HEK293 (cell line): ENCODE measurements around the gene SNHG17.
"Not testable (repeated sequence)": the region's sequence is repeated elsewhere in the genome, so short reads cannot be mapped to it uniquely, and the experiment has no call there.

Experiments used
- CTCF ChIA-PET: fragments of 350-600 bp; formaldehyde crosslinking; extraction: SDS; loops from one replicate; lab custom pipeline; 2021; ENCODE audit warnings: antibody characterized with exemption; lab: Yijun Ruan, JAX
- POLR2A ChIA-PET: fragments of 300-600 bp; formaldehyde crosslinking; extraction: SDS; loops from one replicate; lab custom pipeline; 2020; ENCODE audit warnings: antibody characterized with exemption, inconsistent platforms; lab: Yijun Ruan, JAX
- H3K27ac ChIP-seq: fragments of 200-500 bp; sonication (Bioruptor generic); 2 replicates; pipeline ENCODE4 v1.5.1; 2014; ENCODE audit warnings: low read depth, low read length, control low read depth, inconsistent platforms; ENCODE audit errors: extremely low read depth
- H3K36me3 ChIP-seq, 2 experiments: fragments of 200-500 bp in 1 of 2; sonication (Bioruptor generic) in 1 of 2; 1 replicate in 1 of 2; 2 replicates in 1 of 2; pipeline ENCODE4 v1.5.1; 2014 to 2017; ENCODE audit warnings: inconsistent platforms in 2 of 2, low read length in 2 of 2; ENCODE audit not compliant: control insufficient read depth in 2 of 2, insufficient read depth in 1 of 2
- H3K4me1 ChIP-seq: fragments of 200-500 bp; sonication (Bioruptor generic); 2 replicates; pipeline ENCODE4 v1.5.1; 2014; ENCODE audit warnings: mild to moderate bottlenecking, low read length, inconsistent platforms; ENCODE audit not compliant: control insufficient read depth, insufficient read depth
- H3K4me3 ChIP-seq: 2 replicates; pipeline ENCODE4 v1.5.1; 2011; ENCODE audit warnings: low read depth, mild to moderate bottlenecking, control low read depth, low read length, moderate library complexity
- H3K9me3 ChIP-seq: fragments of 200-500 bp; sonication (Bioruptor generic); 2 replicates; pipeline ENCODE4 v1.5.1; 2014; ENCODE audit warnings: low read depth, low read length, inconsistent platforms; ENCODE audit not compliant: control insufficient read depth, insufficient read depth
- ZBTB17 ChIP-seq: fragments of 450-650 bp; formaldehyde crosslinking; IDR thresholded peaks from 2 replicates; pipeline ENCODE4 v1.5.1; 2016; ENCODE audit warnings: missing biosample characterization, missing genetic modification characterization
- ZFP3 ChIP-seq: fragments of 450-650 bp; formaldehyde crosslinking; IDR thresholded peaks from 2 replicates; pipeline ENCODE4 v1.5.1; 2016; ENCODE audit warnings: low read depth, missing biosample characterization, missing genetic modification characterization
- ZFP41 ChIP-seq: fragments of 450-650 bp; formaldehyde crosslinking; IDR thresholded peaks from 2 replicates; pipeline ENCODE4 v1.5.1; 2016; ENCODE audit warnings: missing biosample characterization, missing genetic modification characterization, borderline replicate concordance
- ZNF121 ChIP-seq: fragments of 450-650 bp; formaldehyde crosslinking; IDR thresholded peaks from 2 replicates; pipeline ENCODE4 v1.5.1; 2016; ENCODE audit warnings: missing biosample characterization, missing genetic modification characterization
- ZNF2 ChIP-seq: fragments of 450-650 bp; formaldehyde crosslinking; IDR thresholded peaks from 2 replicates; pipeline ENCODE4 v1.5.1; 2016; ENCODE audit warnings: missing biosample characterization, missing genetic modification characterization
- ZNF302 ChIP-seq: fragments of 450-650 bp; formaldehyde crosslinking; IDR thresholded peaks from 2 replicates; pipeline ENCODE4 v1.5.1; 2016; ENCODE audit warnings: missing biosample characterization, missing genetic modification characterization, low read depth
- ZNF354C ChIP-seq: fragments of 450-650 bp; formaldehyde crosslinking; IDR thresholded peaks from 2 replicates; pipeline ENCODE4 v1.5.1; 2016; ENCODE audit warnings: missing biosample characterization, missing genetic modification characterization, low read depth, borderline replicate concordance
- ZNF600 ChIP-seq: fragments of 450-650 bp; formaldehyde crosslinking; IDR thresholded peaks from 2 replicates; pipeline ENCODE4 v1.5.1; 2016; ENCODE audit warnings: missing biosample characterization, missing genetic modification characterization
- ZNF776 ChIP-seq: fragments of 450-650 bp; formaldehyde crosslinking; IDR thresholded peaks from 2 replicates; pipeline ENCODE4 v1.5.0; 2017; ENCODE audit warnings: missing biosample characterization, missing genetic modification characterization, borderline replicate concordance

Gene SNHG17

DNA sequence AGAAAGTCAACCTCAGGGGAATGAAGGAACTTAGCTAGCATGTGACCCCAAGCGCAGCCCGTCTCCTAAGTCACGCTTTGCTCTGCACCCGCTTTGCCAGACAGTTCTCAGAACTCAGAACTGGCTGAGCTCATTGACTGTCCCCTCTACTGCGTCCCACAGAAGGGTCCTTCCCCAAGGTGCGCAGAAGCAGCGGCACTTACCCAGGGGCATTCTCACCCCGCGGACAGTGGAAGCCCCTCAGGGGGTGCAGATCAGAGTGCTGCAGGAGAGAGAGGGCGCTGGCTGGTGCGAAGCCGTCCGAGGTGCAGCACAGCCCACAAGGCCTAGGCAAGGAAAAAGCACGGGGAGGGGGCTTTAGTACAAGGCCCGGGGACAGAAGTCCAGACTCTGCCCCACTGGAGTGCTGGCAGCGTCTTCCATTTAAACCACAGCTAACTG, 807 bp downstream of the SNHG17 start:
- no peak for TF ChIP-seq ZFP41 (tag by site-specific recombination)
- TF ChIP-seq ZNF600 (tag by site-specific recombination) = peak; percentile 41
- H3K9me3 ChIP-seq = no peaks in the 10 kb centered on the region
- no peaks in the 10 kb centered on the region for H3K4me1 ChIP-seq
- H3K36me3 ChIP-seq = peaks cover 9 to 55% of the 10 kb centered on the region in 2 experiments; a peak in 2 of 3 replicates
- CTCF ChIA-PET = interaction anchor here (1.3 to 5.1 kb wide), 6 partner anchors 10 to 38 kb away, joined by 3 to 64 read pairs (median 13); partner anchors contain the start of gene RALGAPB
- peak overlapping the region; percentile 95 for H3K27ac ChIP-seq
- POLR2A ChIA-PET = interaction anchor here (0.6 to 2.9 kb wide), 8 partner anchors 9 to 51 kb away, joined by 4 to 96 read pairs (median 10); partner anchors contain the start of gene RALGAPB
- peak overlapping the region; percentile 71 for H3K4me3 ChIP-seq

DNA sequence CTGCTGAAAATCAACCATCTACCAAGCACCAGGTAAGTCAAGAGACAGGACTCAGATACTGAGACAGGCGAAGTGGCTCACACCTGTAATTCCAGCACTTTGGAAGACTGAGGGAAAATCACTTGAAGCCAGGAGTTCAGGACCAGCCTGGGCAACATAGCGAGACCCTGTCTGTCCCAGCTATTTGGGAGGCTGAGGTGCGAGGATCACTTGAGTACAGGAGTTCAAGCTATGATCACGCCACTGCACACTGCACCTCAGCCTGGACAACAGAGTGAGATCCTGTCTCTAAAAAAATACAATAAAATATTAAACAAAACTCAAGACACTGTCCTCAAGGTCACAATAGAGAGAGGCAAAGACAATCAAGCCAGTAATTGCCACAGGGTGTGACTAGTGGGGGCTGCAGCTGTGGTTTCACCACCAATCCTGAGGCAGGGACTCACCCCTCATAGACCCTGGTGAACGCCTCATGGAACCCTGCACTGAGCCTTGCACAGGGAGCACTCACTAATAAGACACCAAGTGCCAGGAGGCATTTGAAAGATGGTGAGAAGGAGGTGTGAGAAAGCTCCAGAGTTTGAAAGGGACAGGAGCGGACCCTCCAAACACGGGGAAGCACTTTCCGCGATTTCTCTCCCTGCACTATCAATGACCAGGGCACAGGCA, 1.7 kb downstream of the SNHG17 start:
- ChIA-PET POLR2A (interaction anchor here (0.6 to 2.9 kb wide), 5 partner anchors 8 to 52 kb away, joined by 4 to 96 read pairs (median 34); partner anchors contain the start of gene RALGAPB), CTCF (interaction anchor here (1.3 to 5.1 kb wide), 5 partner anchors 10 to 39 kb away, joined by 3 to 64 read pairs (median 15); partner anchors contain the start of gene RALGAPB)
- Histone ChIP-seq H3K9me3 (no peaks in the 10 kb centered on the region), H3K4me1 (no peaks in the 10 kb centered on the region), H3K36me3 (peaks cover 9 to 64% of the 10 kb centered on the region in 2 experiments; a peak in 2 of 3 replicates), H3K27ac (no peak overlapping the region; the same call in 1 of the 2 replicates), H3K4me3 (peak overlapping the region; percentile 71)
- no peak for TF ChIP-seq ZNF776 (tag by site-specific recombination)
- peak; percentile 82; the same call in 1 of the 2 replicates for TF ChIP-seq ZNF121 (tag by site-specific recombination)
- TF ChIP-seq, all 188 proteins: peak for 1

DNA sequence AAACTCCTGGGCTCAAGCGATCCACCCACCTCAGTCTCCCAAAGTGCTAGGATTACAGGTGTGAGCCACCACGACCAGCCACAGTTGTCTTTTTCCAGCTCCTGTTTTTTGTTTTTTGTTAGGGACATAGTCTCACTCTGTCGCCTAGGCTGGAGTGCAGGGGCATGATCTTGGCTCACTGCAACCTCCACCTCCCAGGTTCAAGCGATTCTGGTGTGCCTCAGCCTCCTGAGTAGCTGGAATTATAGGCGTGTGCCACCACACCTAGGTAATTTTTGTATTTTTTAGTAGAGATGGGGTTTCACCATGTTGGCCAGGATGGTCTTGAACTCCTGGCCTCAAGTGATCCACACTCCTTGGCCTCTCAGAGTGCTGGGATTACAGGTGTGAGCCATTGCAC, 2.3 kb downstream of the SNHG17 start:
- H3K27ac ChIP-seq = not testable (repeated sequence)

DNA sequence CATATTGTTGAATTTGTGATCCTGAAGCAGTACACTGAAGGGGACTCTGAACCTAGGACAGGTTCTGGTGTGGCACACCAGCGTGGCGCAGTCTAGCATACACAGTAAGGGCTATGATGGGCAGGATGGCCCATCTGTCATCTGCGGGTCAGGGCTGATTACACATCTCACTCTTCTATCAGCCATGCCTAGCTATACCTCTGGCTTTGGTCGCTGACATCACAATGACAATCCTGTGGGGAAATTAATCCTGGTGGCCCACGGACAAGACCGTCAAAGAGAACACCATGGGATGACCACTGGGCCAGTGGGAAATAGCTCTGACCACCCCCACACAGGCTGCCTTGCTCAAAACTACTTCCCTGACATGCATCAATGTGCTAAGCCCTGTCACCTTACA, 2.8 kb downstream of the SNHG17 start:
- no peaks in the 10 kb centered on the region for H3K9me3 ChIP-seq
- TF ChIP-seq ZNF302 (tag by site-specific recombination) = no peak
- peak; percentile 73 for TF ChIP-seq ZBTB17
- H3K27ac ChIP-seq = no peak overlapping the region
- ChIA-PET POLR2A (interaction anchor here (0.7 to 2.5 kb wide), 2 partner anchors 14 kb away, joined by 3 to 9 read pairs; no protein-coding TSS in a partner anchor), CTCF (interaction anchor here (0.6 to 5.1 kb wide), 3 partner anchors 39 to 245 kb away, joined by 3 to 43 read pairs (median 3); partner anchors contain the start of gene RALGAPB)
- H3K4me1 ChIP-seq = no peaks in the 10 kb centered on the region
- peaks cover 9 to 75% of the 10 kb centered on the region in 2 experiments; a peak in 2 of 3 replicates for H3K36me3 ChIP-seq
- H3K4me3 ChIP-seq = no peak overlapping the region

More for the DNA sequence above, 2.3 kb downstream of the SNHG17 start:
- peaks cover 9 to 70% of the 10 kb centered on the region in 2 experiments; a peak in 2 of 3 replicates for H3K36me3 ChIP-seq
- POLR2A ChIA-PET = interaction anchor here (0.7 to 2.9 kb wide), 4 partner anchors 14 to 40 kb away, joined by 3 to 96 read pairs (median 46); partner anchors contain the start of gene RALGAPB
- not testable (repeated sequence) for H3K9me3 ChIP-seq, H3K4me1 ChIP-seq, H3K4me3 ChIP-seq
- CTCF ChIA-PET = interaction anchor here (0.6 to 5.1 kb wide), 4 partner anchors 11 to 40 kb away, joined by 3 to 64 read pairs (median 23); partner anchors contain the start of gene RALGAPB

DNA sequence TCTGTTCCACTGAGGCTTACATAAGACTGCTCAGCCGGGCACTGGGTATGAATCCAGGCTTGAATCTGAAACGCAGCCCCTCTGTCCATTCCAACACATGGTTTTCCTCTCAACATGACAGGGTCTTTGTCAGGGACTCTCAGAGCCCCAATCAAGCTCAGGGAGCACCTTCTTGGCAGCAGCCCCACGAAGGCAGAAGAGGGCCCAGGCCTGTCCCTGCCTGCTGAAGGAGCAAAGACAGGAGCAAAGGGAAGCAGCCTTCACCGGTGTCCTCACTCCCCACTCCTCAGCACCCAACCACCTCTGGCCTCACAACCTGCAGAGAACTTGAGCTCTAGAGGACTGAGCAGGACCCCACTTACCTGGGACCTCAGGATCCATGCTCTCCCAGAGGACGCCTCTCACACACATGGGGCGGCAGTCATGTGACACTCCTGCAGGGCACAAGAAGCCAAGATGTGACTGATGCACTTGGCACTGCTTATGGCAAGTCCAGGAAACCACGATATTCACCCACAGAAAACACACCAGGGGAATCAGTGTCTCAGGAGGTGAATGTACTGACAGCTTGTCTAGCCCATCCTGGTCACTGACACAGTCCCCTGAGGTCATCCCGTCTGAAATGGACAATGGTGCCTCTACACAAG, 4.3 kb downstream of the SNHG17 start:
- Histone ChIP-seq H3K9me3 (no peaks in the 10 kb centered on the region), H3K27ac (no peak overlapping the region), H3K4me3 (no peak overlapping the region), H3K4me1 (no peaks in the 10 kb centered on the region), H3K36me3 (peaks cover 18 to 90% of the 10 kb centered on the region in 2 experiments; a peak in 2 of 3 replicates)
- TF ChIP-seq ZNF2 (no peak), ZFP3 (tag by site-specific recombination) (no peak), ZNF354C (tag by site-specific recombination) (no peak)
- POLR2A ChIA-PET = interaction anchor here (2.1 to 2.7 kb wide), 3 partner anchors 13 to 42 kb away, joined by 6 to 9 read pairs (median 6); partner anchors contain the start of gene RALGAPB
- CTCF ChIA-PET = interaction anchor here (0.7 to 5.1 kb wide), 3 partner anchors 15 to 42 kb away, joined by 3 to 43 read pairs (median 4); partner anchors contain the start of gene RALGAPB
